Astrocyte (in vitro differentiated cells and primary cell): ENCODE results near the gene SLC38A10. TPM values are rescaled to one million over a fixed set of nuclear protein-coding genes. Genes with fewer than 3 reads are reported as not detected.

Experiments
- DNase-seq: peaks from one replicate; pipeline ENCODE4 v3.0.0-alpha.2; 2010; ENCODE audit warnings: low read depth
- FAIRE-seq: peaks from 2 replicates; lab custom pipeline; 2011; peaks lifted over from hg19 to GRCh38; lab: Jason Lieb, UNC
- H2AFZ ChIP-seq: 2 replicates; pipeline ENCODE4 v1.6.0; 2012; ENCODE audit warnings: low read depth, low read length, inconsistent platforms
- H3K27ac ChIP-seq: 2 replicates; pipeline ENCODE4 v1.5.1; 2011; ENCODE audit warnings: low read depth, low read length, inconsistent platforms
- H3K27me3 ChIP-seq: 2 replicates; pipeline ENCODE4 v1.6.0; 2011; ENCODE audit warnings: low read length, inconsistent platforms; ENCODE audit not compliant: insufficient read depth
- H3K36me3 ChIP-seq: 2 replicates; pipeline ENCODE4 v1.5.1; 2011; ENCODE audit warnings: low read length, inconsistent platforms; ENCODE audit not compliant: insufficient read depth
- H3K4me1 ChIP-seq: 2 replicates; pipeline ENCODE4 v1.5.1; 2011; ENCODE audit warnings: low read length, inconsistent platforms; ENCODE audit not compliant: insufficient read depth
- H3K4me2 ChIP-seq: 2 replicates; pipeline ENCODE4 v1.6.0; 2012; ENCODE audit warnings: low read length, inconsistent platforms
- H3K4me3 ChIP-seq: 2 replicates; pipeline ENCODE4 v1.5.1; 2011; ENCODE audit warnings: low read depth, mild to moderate bottlenecking, low read length, inconsistent platforms; ENCODE audit not compliant: insufficient read depth
- H3K79me2 ChIP-seq: 2 replicates; pipeline ENCODE4 v1.6.0; 2012; ENCODE audit warnings: mild to moderate bottlenecking, low read length, inconsistent platforms; ENCODE audit not compliant: insufficient read depth
- H3K9ac ChIP-seq: 2 replicates; pipeline ENCODE4 v1.6.0; 2012; ENCODE audit warnings: mild to moderate bottlenecking, low read length, inconsistent platforms
- H3K9me3 ChIP-seq: 2 replicates; pipeline ENCODE4 v1.5.1; 2012; ENCODE audit warnings: low read depth, mild to moderate bottlenecking, low read length, inconsistent platforms; ENCODE audit not compliant: insufficient read depth
- H4K20me1 ChIP-seq: 2 replicates; pipeline ENCODE4 v1.6.0; 2012; ENCODE audit warnings: low read length, inconsistent platforms; ENCODE audit not compliant: insufficient read depth
- H3K27ac Mint-ChIP-seq: one replicate; pipeline ENCODE4 v1.8.0; 2021; ENCODE audit warnings: mild to moderate bottlenecking, mixed read lengths; ENCODE audit not compliant: unreplicated experiment
- H3K27me3 Mint-ChIP-seq: one replicate; pipeline ENCODE4 v1.8.0; 2021; ENCODE audit warnings: low read depth, mixed read lengths; ENCODE audit not compliant: unreplicated experiment
- H3K36me3 Mint-ChIP-seq: one replicate; pipeline ENCODE4 v1.8.0; 2021; ENCODE audit warnings: low read depth, mixed read lengths; ENCODE audit not compliant: unreplicated experiment
- H3K4me1 Mint-ChIP-seq: one replicate; pipeline ENCODE4 v1.8.0; 2021; ENCODE audit warnings: low read depth, mixed read lengths; ENCODE audit not compliant: unreplicated experiment
- H3K4me3 Mint-ChIP-seq: one replicate; pipeline ENCODE4 v1.8.0; 2021; ENCODE audit warnings: mild to moderate bottlenecking, moderate library complexity, mixed read lengths; ENCODE audit not compliant: unreplicated experiment
- H3K9me3 Mint-ChIP-seq: one replicate; pipeline ENCODE4 v1.8.0; 2021; ENCODE audit warnings: mild to moderate bottlenecking, mixed read lengths; ENCODE audit not compliant: unreplicated experiment
- EZH2 ChIP-seq: IDR thresholded peaks from 2 replicates; pipeline ENCODE4 v1.6.1; 2012; ENCODE audit warnings: mild to moderate bottlenecking, low read length, inconsistent platforms; ENCODE audit not compliant: insufficient read depth
- total RNA-seq: library from RNA; stranded (reverse); gene quantifications from 2 replicates; pipeline ENCODE4 v1.2.1, GENCODE V29; 2021
- TF ChIP-seq, protein P1 (sequence below): IDR thresholded peaks from 2 replicates; pipeline ENCODE4 v1.5.1; 2011; ENCODE audit warnings: low read depth, mild to moderate bottlenecking, inconsistent platforms, low read length, moderate library complexity; ENCODE audit not compliant: insufficient read depth

Gene SLC38A10
- total RNA-seq, 1 donor from 2014 or later = 71.4 TPM

DNA sequence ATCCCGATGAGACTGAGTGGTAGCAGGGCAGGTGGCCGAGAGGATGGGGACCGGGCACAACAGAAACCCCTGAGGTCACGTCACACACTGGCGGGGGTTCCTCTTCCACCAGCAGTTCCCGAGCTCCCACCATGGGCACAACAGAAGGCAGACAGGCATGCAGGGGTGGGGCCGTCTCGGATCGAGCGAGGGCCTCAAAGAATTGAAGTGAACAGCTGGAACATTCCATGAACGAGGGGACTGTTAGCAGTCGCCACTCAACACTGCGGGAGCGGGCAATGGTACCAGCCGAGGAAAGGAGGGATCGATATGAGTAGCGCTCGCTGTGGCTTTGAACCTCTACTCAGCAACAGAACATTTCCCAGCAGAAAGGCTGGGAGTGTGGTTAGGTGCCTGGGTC, 77.6 kb downstream of the SLC38A10 start:
- H3K27me3 Mint-ChIP-seq = no peaks in the 10 kb centered on the region
- peaks cover 10% of the 10 kb centered on the region for H3K79me2 ChIP-seq
- H3K9me3 ChIP-seq = no peaks in the 10 kb centered on the region
- peaks cover 10% of the 10 kb centered on the region for H4K20me1 ChIP-seq
- H3K27ac Mint-ChIP-seq = no peak overlapping the region
- no peaks in the 10 kb centered on the region for H3K4me1 Mint-ChIP-seq
- no peak overlapping the region for H3K27ac ChIP-seq
- TF ChIP-seq EZH2 = no peak
- TF ChIP-seq, protein P1, sequence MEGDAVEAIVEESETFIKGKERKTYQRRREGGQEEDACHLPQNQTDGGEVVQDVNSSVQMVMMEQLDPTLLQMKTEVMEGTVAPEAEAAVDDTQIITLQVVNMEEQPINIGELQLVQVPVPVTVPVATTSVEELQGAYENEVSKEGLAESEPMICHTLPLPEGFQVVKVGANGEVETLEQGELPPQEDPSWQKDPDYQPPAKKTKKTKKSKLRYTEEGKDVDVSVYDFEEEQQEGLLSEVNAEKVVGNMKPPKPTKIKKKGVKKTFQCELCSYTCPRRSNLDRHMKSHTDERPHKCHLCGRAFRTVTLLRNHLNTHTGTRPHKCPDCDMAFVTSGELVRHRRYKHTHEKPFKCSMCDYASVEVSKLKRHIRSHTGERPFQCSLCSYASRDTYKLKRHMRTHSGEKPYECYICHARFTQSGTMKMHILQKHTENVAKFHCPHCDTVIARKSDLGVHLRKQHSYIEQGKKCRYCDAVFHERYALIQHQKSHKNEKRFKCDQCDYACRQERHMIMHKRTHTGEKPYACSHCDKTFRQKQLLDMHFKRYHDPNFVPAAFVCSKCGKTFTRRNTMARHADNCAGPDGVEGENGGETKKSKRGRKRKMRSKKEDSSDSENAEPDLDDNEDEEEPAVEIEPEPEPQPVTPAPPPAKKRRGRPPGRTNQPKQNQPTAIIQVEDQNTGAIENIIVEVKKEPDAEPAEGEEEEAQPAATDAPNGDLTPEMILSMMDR = no peak
- no peaks in the 10 kb centered on the region for H3K36me3 ChIP-seq
- FAIRE-seq (no peak), DNase-seq (no peak)
- no peak overlapping the region for H2AFZ ChIP-seq
- no peak overlapping the region for H3K4me2 ChIP-seq
- peaks cover 8% of the 10 kb centered on the region for H3K36me3 Mint-ChIP-seq
- H3K4me3 ChIP-seq = no peak overlapping the region
- no peaks in the 10 kb centered on the region for H3K27me3 ChIP-seq
- peaks cover 14% of the 10 kb centered on the region for H3K4me1 ChIP-seq
- H3K9me3 Mint-ChIP-seq = no peaks in the 10 kb centered on the region
- H3K4me3 Mint-ChIP-seq = no peak overlapping the region
- H3K9ac ChIP-seq = no peak overlapping the region

DNA sequence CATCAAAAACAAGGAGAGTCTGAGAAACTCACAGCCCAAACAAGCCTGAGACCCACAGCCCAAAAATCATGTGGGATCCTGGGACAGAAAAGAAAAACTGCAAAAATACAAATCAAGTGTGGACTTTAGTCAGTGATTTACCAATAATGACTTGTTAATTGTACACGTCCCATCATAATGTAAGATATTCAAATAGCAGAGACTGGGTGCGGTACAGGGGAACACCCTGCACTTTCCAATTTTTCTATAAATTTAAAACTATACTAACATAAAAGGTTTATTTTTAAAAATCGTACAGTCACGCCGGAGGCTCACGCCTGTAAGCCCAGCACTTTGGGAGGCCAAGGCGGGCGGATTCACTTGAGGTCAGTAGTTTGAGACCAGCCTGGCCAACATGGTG, 81.1 kb downstream of the SLC38A10 start:
- Histone ChIP-seq H3K36me3 (no peaks in the 10 kb centered on the region), H3K4me3 (no peak overlapping the region), H2AFZ (no peak overlapping the region), H3K4me1 (peaks cover 5% of the 10 kb centered on the region), H3K27ac (no peak overlapping the region), H3K9me3 (no peaks in the 10 kb centered on the region), H3K4me2 (no peak overlapping the region), H4K20me1 (no peaks in the 10 kb centered on the region), H3K27me3 (no peaks in the 10 kb centered on the region), H3K79me2 (no peaks in the 10 kb centered on the region), H3K9ac (no peak overlapping the region)
- peaks cover 5% of the 10 kb centered on the region for H3K4me1 Mint-ChIP-seq
- DNase-seq (no peak), FAIRE-seq (no peak)
- peaks cover 8% of the 10 kb centered on the region for H3K36me3 Mint-ChIP-seq
- no peaks in the 10 kb centered on the region for H3K9me3 Mint-ChIP-seq
- no peak overlapping the region for H3K27ac Mint-ChIP-seq
- no peak overlapping the region for H3K4me3 Mint-ChIP-seq
- no peaks in the 10 kb centered on the region for H3K27me3 Mint-ChIP-seq
- TF ChIP-seq, protein P1 = no peak
- no peak for TF ChIP-seq EZH2

DNA sequence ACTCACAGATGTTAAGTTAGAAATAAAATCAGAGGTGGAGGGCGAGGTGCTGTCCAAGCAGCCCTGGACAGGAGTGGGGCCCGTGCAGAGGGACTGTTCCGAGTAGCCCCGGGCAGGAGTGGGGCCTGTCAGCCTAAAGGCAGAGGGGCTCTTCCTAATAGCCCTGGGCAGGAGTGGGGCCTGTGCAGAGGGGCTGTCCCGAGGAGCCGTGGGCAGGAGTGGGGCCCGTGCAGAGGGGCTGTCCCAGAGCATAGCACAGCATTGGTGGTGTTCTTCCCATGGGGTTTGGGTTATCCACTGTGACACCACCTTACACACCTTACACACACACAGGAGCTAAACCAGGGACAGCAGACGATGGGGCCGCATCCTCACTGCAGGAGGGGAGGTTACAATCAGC, 82.7 kb downstream of the SLC38A10 start:
- DNase-seq = no peak
- no peaks in the 10 kb centered on the region for H3K9me3 ChIP-seq

More for the DNA sequence above, 82.7 kb downstream of the SLC38A10 start:
- Histone ChIP-seq H3K27me3 (no peaks in the 10 kb centered on the region), H3K36me3 (no peaks in the 10 kb centered on the region), H3K4me2 (no peak overlapping the region), H3K27ac (no peak overlapping the region), H3K4me1 (peaks cover 5% of the 10 kb centered on the region), H3K4me3 (no peak overlapping the region), H3K9ac (no peak overlapping the region), H3K79me2 (no peaks in the 10 kb centered on the region), H2AFZ (no peak overlapping the region), H4K20me1 (peaks cover 4% of the 10 kb centered on the region)
- no peak overlapping the region for H3K4me3 Mint-ChIP-seq
- peaks cover 5% of the 10 kb centered on the region for H3K4me1 Mint-ChIP-seq
- peaks cover 6% of the 10 kb centered on the region for H3K36me3 Mint-ChIP-seq
- H3K27ac Mint-ChIP-seq = no peak overlapping the region
- no peaks in the 10 kb centered on the region for H3K9me3 Mint-ChIP-seq
- no peak for TF ChIP-seq EZH2
- TF ChIP-seq, protein P1 = no peak
- FAIRE-seq = no peak
- H3K27me3 Mint-ChIP-seq = no peaks in the 10 kb centered on the region
